VCaP (cell line): ENCODE measurements around the gene CDC123.
"Not testable (repeated sequence)": the region's sequence is repeated elsewhere in the genome, so short reads cannot be mapped to it uniquely, and the experiment has no call there.

ENCODE experiments used
- H3K27ac ChIP-seq: fragments of 450-650 bp; 2 replicates; pipeline ENCODE4 v1.5.1; 2017
- TF ChIP-seq, protein P1 (sequence below): fragments of 450-650 bp; conservative IDR thresholded peaks from 2 replicates; pipeline ENCODE4 v1.5.1; 2017; ENCODE audit warnings: mild to moderate bottlenecking, moderate library complexity

Gene CDC123

DNA sequence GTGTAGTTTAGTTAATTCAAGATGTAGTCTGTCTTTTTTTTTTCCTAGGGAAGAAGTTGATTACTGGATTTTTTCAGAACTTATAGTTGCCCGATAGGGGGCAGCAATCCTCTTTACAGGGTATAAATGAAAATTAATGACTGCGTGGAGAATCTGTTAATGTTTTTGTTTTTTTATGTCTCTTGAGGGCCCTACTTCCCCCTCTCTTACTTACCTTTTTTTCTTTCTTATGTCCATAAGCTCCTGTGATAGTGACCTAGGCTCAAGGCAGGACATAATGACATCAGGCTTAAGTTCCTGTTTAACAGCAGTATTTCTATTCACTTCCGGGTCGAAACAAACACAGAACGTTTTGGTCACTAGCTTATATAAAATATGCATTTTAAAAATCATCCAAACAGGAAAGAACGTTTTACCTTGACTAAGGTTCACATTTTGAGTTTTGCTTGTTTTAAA, 18.8 kb downstream of the CDC123 start:
- TF ChIP-seq, protein P1, sequence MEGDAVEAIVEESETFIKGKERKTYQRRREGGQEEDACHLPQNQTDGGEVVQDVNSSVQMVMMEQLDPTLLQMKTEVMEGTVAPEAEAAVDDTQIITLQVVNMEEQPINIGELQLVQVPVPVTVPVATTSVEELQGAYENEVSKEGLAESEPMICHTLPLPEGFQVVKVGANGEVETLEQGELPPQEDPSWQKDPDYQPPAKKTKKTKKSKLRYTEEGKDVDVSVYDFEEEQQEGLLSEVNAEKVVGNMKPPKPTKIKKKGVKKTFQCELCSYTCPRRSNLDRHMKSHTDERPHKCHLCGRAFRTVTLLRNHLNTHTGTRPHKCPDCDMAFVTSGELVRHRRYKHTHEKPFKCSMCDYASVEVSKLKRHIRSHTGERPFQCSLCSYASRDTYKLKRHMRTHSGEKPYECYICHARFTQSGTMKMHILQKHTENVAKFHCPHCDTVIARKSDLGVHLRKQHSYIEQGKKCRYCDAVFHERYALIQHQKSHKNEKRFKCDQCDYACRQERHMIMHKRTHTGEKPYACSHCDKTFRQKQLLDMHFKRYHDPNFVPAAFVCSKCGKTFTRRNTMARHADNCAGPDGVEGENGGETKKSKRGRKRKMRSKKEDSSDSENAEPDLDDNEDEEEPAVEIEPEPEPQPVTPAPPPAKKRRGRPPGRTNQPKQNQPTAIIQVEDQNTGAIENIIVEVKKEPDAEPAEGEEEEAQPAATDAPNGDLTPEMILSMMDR = peak; percentile 78
- no peak overlapping the region for H3K27ac ChIP-seq

DNA sequence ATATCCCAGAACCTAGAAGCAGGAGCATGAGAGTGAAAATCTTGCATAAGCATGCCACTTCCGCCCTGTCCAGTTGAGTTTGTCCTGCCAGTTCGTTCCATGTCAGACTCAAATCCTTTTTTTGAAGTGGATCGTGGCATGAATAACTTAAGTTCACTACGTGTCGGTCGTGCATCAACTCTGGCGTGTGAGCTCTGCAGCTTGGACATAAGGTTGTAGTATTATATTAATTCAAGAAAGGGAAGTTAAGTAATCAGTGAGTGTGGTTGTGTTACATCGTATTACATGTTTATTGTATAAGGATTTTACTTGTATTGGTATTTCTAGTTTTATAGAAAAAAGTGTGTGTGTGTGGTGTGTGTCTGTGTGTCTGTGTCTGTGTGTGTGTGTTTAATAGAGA, 23.0 kb downstream of the CDC123 start:
- TF ChIP-seq, protein P1 = no peak
- no peak overlapping the region for H3K27ac ChIP-seq

DNA sequence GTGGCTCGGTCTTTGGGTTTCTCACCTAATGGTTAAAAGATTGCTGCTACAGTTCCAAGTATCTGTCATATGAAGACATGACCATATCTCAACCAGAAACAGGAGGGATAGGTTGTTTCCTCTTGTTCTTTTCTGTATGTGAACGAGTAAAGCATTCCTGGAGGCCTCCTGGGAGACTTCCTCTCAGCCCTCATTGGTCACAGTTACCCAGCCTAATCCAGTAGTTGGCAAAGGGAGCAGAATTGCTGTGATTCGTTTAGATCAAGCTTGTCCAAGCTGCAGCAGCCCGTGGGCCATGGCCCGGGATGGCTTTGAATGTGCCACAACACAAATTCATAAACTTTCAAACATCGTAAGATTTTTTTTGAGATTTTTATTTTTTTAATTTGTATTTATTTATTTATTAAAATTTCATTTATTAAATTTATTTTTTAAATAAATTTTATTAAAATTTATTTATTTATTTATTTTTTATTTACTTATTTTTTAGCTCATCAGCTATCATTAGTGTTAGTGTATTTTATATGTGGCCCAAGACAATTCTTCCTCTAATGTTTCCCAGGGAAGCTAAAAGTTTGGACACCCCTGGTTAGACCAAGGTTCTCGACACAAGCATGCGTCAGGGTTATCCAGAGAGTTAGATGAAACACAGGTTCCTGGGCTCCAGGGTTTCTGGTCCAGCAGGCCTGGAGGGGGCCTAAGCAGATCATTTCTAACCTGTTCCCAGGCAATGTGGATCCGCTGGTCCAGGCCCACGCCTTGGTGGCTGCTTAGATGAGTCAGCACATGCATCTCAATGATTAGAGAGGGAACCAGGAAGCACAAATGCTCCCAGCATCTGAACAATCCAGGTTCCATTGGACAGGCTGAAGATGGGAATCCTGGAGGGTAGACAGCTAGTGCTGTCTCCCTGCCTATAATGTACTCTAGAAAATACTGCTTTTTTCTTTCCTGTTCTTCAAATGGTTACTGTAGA, 25.6 kb downstream of the CDC123 start:
- TF ChIP-seq, protein P1 = no peak
- no peak overlapping the region; the same call in 1 of the 2 replicates for H3K27ac ChIP-seq

DNA sequence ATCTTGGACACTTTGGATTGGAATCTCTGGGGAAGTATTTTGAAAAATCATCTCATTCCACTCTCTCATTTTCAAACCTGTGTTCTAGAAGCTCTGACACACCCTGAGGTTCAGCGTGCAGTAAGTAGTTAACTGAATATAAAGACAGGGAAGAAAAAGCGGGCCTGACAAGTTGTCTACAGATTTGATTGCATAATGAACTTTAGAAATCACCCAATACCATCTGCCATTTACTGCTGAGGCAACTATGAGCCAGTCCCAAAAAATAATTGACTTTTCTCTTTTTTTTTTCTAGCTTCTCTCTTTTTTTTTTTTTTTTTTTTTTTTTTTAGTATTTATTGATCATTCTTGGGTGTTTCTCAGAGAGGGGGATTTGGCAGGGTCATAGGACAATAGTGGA, 29.5 kb downstream of the CDC123 start:
- TF ChIP-seq, protein P1 = no peak
- no peak overlapping the region for H3K27ac ChIP-seq

DNA sequence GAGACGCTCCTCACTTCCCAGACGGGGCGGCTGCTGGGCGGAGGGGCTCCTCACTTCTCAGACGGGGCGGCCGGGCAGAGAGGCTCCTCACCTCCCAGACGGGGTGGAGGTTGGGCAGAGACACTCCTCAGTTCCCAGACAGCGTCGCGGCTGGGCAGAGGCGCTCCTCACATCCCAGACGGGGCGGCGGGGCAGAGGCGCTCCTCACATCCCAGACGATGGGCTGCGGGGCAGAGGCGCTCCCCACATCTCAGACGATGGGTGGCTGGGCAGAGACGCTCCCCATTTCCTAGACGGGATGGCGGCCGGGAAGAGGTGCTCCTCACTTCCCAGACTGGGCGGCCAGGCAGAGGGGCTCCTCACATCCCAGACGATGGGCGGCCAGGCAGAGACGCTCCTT, 30.4 kb downstream of the CDC123 start:
- not testable (repeated sequence) for H3K27ac ChIP-seq

DNA sequence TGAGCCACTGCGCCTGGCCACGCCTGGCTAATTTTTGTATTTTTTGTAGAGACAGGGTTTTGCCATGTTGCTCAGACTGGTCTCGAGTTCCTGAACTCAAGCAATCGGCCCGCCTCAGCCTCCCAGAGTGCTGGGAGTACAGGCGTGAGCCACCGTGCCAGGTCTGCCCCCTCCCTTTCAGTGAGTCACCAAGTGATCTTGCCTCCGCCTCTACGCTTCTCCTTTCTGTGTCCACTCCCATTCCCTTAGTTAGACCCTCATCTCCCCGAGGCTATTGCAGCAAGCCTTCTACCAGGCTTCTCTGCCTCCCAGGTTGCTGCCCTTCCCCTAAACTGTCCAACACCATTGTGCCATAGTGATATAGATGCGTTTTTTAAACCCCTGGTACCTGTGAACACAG, 32.9 kb downstream of the CDC123 start:
- H3K27ac ChIP-seq = no peak overlapping the region

DNA sequence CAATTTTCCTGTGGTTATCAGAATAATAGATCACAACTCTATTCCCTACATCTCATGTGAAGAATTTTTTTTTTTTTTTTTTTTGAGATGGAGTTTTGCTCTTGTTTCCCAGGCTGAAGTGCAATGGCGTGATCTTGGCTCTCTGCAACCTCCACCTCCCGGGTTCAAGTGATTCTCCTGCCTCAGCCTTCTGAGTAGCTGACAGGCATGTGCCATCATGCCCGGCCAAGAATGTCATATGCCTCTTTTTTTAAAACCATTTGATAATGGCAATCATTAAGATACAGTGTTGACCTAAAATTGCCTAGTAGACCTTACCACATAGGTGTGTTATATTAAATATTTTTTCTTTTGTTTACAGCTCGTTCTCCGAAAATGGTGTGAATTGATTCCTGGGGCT, 38.7 kb downstream of the CDC123 start:
- not testable (repeated sequence) for H3K27ac ChIP-seq

More for the DNA sequence above, 32.9 kb downstream of the CDC123 start:
- TF ChIP-seq, protein P1 = no peak

DNA sequence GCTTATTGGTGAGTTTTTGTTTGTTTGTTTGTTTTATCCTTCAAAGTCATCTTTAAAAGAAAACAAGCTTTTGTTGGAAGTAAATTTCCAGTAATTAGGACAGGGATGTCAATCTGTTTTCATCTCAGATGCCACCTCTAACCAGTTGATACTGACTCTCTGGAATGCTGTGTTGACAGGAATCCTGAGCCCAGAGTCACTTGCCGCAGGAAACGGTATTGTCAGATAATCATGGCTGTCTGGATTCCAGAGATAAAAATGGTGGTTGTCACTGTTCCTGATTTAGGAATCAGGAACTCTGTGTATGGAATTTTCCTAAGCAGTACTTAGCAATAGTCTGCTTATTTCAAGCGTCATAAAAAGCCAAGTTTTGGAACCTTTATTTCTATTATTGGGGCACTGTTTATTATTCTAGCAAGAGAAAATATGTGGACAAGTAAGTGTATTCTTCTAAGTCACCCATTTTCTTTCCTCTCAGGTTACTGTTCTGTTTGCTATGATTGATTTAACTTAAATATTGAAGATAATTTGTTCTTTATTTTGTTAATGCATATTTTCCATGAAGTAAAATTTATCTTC, 39.2 kb downstream of the CDC123 start:
- TF ChIP-seq, protein P1 = no peak
- H3K27ac ChIP-seq = no peak overlapping the region
